IPS-20b (cell line): ENCODE measurements around the gene GSK3B.

ENCODE experiments used
- H3K27ac ChIP-seq: one replicate; pipeline ENCODE4 v1.5.1; 2013; ENCODE audit warnings: low read length
- H3K27me3 ChIP-seq: 2 replicates; pipeline ENCODE4 v1.6.1; 2013; ENCODE audit warnings: mild to moderate bottlenecking, low read length, inconsistent platforms; ENCODE audit not compliant: insufficient read depth
- H3K36me3 ChIP-seq: 2 replicates; pipeline ENCODE4 v1.6.1; 2013; ENCODE audit warnings: low read depth, mild to moderate bottlenecking, inconsistent platforms, low read length, moderate library complexity; ENCODE audit not compliant: insufficient read depth
- H3K4me1 ChIP-seq: 2 replicates; pipeline ENCODE4 v1.6.1; 2013; ENCODE audit warnings: mild to moderate bottlenecking, control low read depth, inconsistent platforms, low read length, moderate library complexity; ENCODE audit not compliant: insufficient read depth
- H3K4me3 ChIP-seq: 2 replicates; pipeline ENCODE4 v1.5.1; 2013; ENCODE audit warnings: mild to moderate bottlenecking, low read length, inconsistent platforms
- H3K9ac ChIP-seq: 2 replicates; pipeline ENCODE4 v1.6.1; 2013; ENCODE audit warnings: low read depth, mild to moderate bottlenecking, inconsistent platforms, low read length, moderate library complexity
- H3K9me3 ChIP-seq: 2 replicates; pipeline ENCODE4 v1.6.1; 2013; ENCODE audit warnings: mild to moderate bottlenecking, low read depth, low read length, inconsistent platforms; ENCODE audit not compliant: insufficient read depth

The GSK3B gene

GRCh38 chr3:119965692-119966091, 128.6 kb downstream of the GSK3B start:
- H3K36me3 ChIP-seq, result no peaks in the 10 kb centered on the region

GRCh38 chr3:119964294-119964693, 130.0 kb downstream of the GSK3B start:
- H3K4me3 ChIP-seq, result no peak overlapping the region
- no peaks in the 10 kb centered on the region for H3K27me3 ChIP-seq
- no peaks in the 10 kb centered on the region for H3K36me3 ChIP-seq
- no peaks in the 10 kb centered on the region for H3K9me3 ChIP-seq
- no peaks in the 10 kb centered on the region for H3K4me1 ChIP-seq
- H3K27ac ChIP-seq, result no peak overlapping the region
- no peak overlapping the region for H3K9ac ChIP-seq

More at GRCh38 chr3:119965692-119966091, 128.6 kb downstream of the GSK3B start:
- Histone ChIP-seq H3K4me3 (no peak overlapping the region), H3K9ac (no peak overlapping the region), H3K27me3 (no peaks in the 10 kb centered on the region), H3K4me1 (no peaks in the 10 kb centered on the region), H3K27ac (no peak overlapping the region), H3K9me3 (no peaks in the 10 kb centered on the region)

GRCh38 chr3:119955972-119956371, 138.3 kb downstream of the GSK3B start:
- no peaks in the 10 kb centered on the region for H3K9me3 ChIP-seq
- H3K27me3 ChIP-seq, result no peaks in the 10 kb centered on the region

GRCh38 chr3:119950666-119951325, 143.5 kb downstream of the GSK3B start:
- no peak overlapping the region for H3K9ac ChIP-seq
- H3K27me3 ChIP-seq, result no peaks in the 10 kb centered on the region
- H3K9me3 ChIP-seq, result no peaks in the 10 kb centered on the region
- H3K27ac ChIP-seq, result no peak overlapping the region
- H3K4me1 ChIP-seq, result 0 out of 2 replicates have a peak, but pooled peaks cover 2% of the 10 kb centered on the region
- no peak overlapping the region for H3K4me3 ChIP-seq
- H3K36me3 ChIP-seq, result no peaks in the 10 kb centered on the region

More at GRCh38 chr3:119955972-119956371, 138.3 kb downstream of the GSK3B start:
- Histone ChIP-seq H3K4me1 (no peaks in the 10 kb centered on the region), H3K4me3 (no peak overlapping the region), H3K9ac (no peak overlapping the region), H3K36me3 (no peaks in the 10 kb centered on the region), H3K27ac (no peak overlapping the region)

GRCh38 chr3:119945291-119945690, 149.0 kb downstream of the GSK3B start:
- Histone ChIP-seq H3K9ac (no peak overlapping the region), H3K9me3 (no peaks in the 10 kb centered on the region), H3K4me3 (no peak overlapping the region), H3K27me3 (no peaks in the 10 kb centered on the region), H3K36me3 (no peaks in the 10 kb centered on the region), H3K4me1 (no peaks in the 10 kb centered on the region), H3K27ac (no peak overlapping the region)

- Histone ChIP-seq H3K4me1 (no peaks in the 10 kb centered on the region), H3K9me3 (no peaks in the 10 kb centered on the region), H3K27ac (no peak overlapping the region), H3K27me3 (no peaks in the 10 kb centered on the region), H3K36me3 (no peaks in the 10 kb centered on the region), H3K9ac (no peak overlapping the region), H3K4me3 (no peak overlapping the region)
Measured at GRCh38 chr3:119944091-119944490, 150.2 kb downstream of the GSK3B start.

- no peaks in the 10 kb centered on the region for H3K4me1 ChIP-seq
- no peak overlapping the region for H3K27ac ChIP-seq
- H3K36me3 ChIP-seq, result no peaks in the 10 kb centered on the region
- no peak overlapping the region for H3K9ac ChIP-seq
- no peaks in the 10 kb centered on the region for H3K9me3 ChIP-seq
- H3K27me3 ChIP-seq, result no peaks in the 10 kb centered on the region
- H3K4me3 ChIP-seq, result no peak overlapping the region
Measured at GRCh38 chr3:119939077-119939476, 155.2 kb downstream of the GSK3B start.

- no peak overlapping the region for H3K4me3 ChIP-seq
- H3K9me3 ChIP-seq, result no peaks in the 10 kb centered on the region
- no peak overlapping the region for H3K9ac ChIP-seq
- no peaks in the 10 kb centered on the region for H3K4me1 ChIP-seq
- H3K27me3 ChIP-seq, result no peaks in the 10 kb centered on the region
- no peaks in the 10 kb centered on the region for H3K36me3 ChIP-seq
- H3K27ac ChIP-seq, result no peak overlapping the region
Measured at GRCh38 chr3:119937229-119937628, 157.0 kb downstream of the GSK3B start.

GRCh38 chr3:119934249-119934648, 160.0 kb downstream of the GSK3B start:
- H3K27me3 ChIP-seq, result no peaks in the 10 kb centered on the region
- H3K4me1 ChIP-seq, result no peaks in the 10 kb centered on the region
- no peak overlapping the region for H3K9ac ChIP-seq
- no peak overlapping the region for H3K27ac ChIP-seq
- H3K9me3 ChIP-seq, result no peaks in the 10 kb centered on the region
- H3K4me3 ChIP-seq, result no peak overlapping the region
- no peaks in the 10 kb centered on the region for H3K36me3 ChIP-seq

- Histone ChIP-seq H3K9me3 (no peaks in the 10 kb centered on the region), H3K27ac (no peak overlapping the region), H3K27me3 (no peaks in the 10 kb centered on the region), H3K4me3 (no peak overlapping the region), H3K4me1 (no peaks in the 10 kb centered on the region), H3K9ac (no peak overlapping the region), H3K36me3 (no peaks in the 10 kb centered on the region)
Measured at GRCh38 chr3:119933207-119933606, 161.0 kb downstream of the GSK3B start.

- H3K4me1 ChIP-seq, result 0 out of 2 replicates have a peak, but pooled peaks cover 3% of the 10 kb centered on the region
- no peaks in the 10 kb centered on the region for H3K27me3 ChIP-seq
- H3K9me3 ChIP-seq, result no peaks in the 10 kb centered on the region
- H3K4me3 ChIP-seq, result no peak overlapping the region
- H3K36me3 ChIP-seq, result no peaks in the 10 kb centered on the region
- H3K27ac ChIP-seq, result no peak overlapping the region
- H3K9ac ChIP-seq, result no peak overlapping the region
Measured at GRCh38 chr3:119930286-119930685, 164.0 kb downstream of the GSK3B start.

- Histone ChIP-seq H3K27ac (no peak overlapping the region), H3K4me1 (0 out of 2 replicates have a peak, but pooled peaks cover 3% of the 10 kb centered on the region), H3K36me3 (no peaks in the 10 kb centered on the region), H3K4me3 (no peak overlapping the region), H3K27me3 (no peaks in the 10 kb centered on the region), H3K9me3 (no peaks in the 10 kb centered on the region), H3K9ac (no peak overlapping the region)
Measured at GRCh38 chr3:119927190-119927589, 167.1 kb downstream of the GSK3B start.
